ENCODE data around the gene PROCR.
A peak's percentile ranks its signal among the peaks of the same experiment; 100 is the strongest.
"Not testable (repeated sequence)": the region's sequence is repeated elsewhere in the genome, so short reads cannot be mapped to it uniquely, and the experiment has no call there.

PROCR gene

GRCh38 chr20:35167787-35168186, 4.1 kb upstream of the PROCR start:
- no peaks in the 10 kb centered on the region for H3K9me3 ChIP-seq (ENCODE audit: control insufficient read depth, low read length)

GRCh38 chr20:35168701-35169409, 3.0 kb upstream of the PROCR start:
- not testable (repeated sequence) for H3K27me3 ChIP-seq (ENCODE audit: control insufficient read depth, insufficient read depth, low read length); H3K36me3 ChIP-seq (ENCODE audit: control insufficient read depth, insufficient read depth, low read length); H3K9me3 ChIP-seq (ENCODE audit: control insufficient read depth, low read length); H3K4me3 ChIP-seq (ENCODE audit: low read length); H3K9ac ChIP-seq (ENCODE audit: low read length)
- H3K4me1 ChIP-seq (ENCODE audit: control insufficient read depth, insufficient read depth, low read length): peaks cover 12% of the 10 kb centered on the region

More at GRCh38 chr20:35167787-35168186, 4.1 kb upstream of the PROCR start:
- Histone ChIP-seq H3K27me3 (ENCODE audit: control insufficient read depth, insufficient read depth, low read length) (no peaks in the 10 kb centered on the region), H3K36me3 (ENCODE audit: control insufficient read depth, insufficient read depth, low read length) (no peaks in the 10 kb centered on the region), H3K4me3 (ENCODE audit: low read length) (no peak overlapping the region), H3K4me1 (ENCODE audit: control insufficient read depth, insufficient read depth, low read length) (peaks cover 10% of the 10 kb centered on the region), H3K9ac (ENCODE audit: low read length) (no peak overlapping the region)

GRCh38 chr20:35171438-35171752, 477 bp upstream of the PROCR start:
- no peak overlapping the region for H3K4me3 ChIP-seq (ENCODE audit: low read length)

GRCh38 chr20:35172434-35172806, 548 bp downstream of the PROCR start:
- H3K27me3 ChIP-seq (ENCODE audit: control insufficient read depth, insufficient read depth, low read length): no peaks in the 10 kb centered on the region
- H3K9ac ChIP-seq (ENCODE audit: low read length): peak overlapping the region; percentile 68
- H3K36me3 ChIP-seq (ENCODE audit: control insufficient read depth, insufficient read depth, low read length): no peaks in the 10 kb centered on the region
- peak overlapping the region; percentile 26 for H3K4me3 ChIP-seq (ENCODE audit: low read length)
- H3K4me1 ChIP-seq (ENCODE audit: control insufficient read depth, insufficient read depth, low read length): peaks cover 20% of the 10 kb centered on the region
- H3K9me3 ChIP-seq (ENCODE audit: control insufficient read depth, low read length): no peaks in the 10 kb centered on the region

More at GRCh38 chr20:35171438-35171752, 477 bp upstream of the PROCR start:
- Histone ChIP-seq H3K9me3 (ENCODE audit: control insufficient read depth, low read length) (no peaks in the 10 kb centered on the region), H3K9ac (ENCODE audit: low read length) (no peak overlapping the region), H3K4me1 (ENCODE audit: control insufficient read depth, insufficient read depth, low read length) (peaks cover 20% of the 10 kb centered on the region), H3K36me3 (ENCODE audit: control insufficient read depth, insufficient read depth, low read length) (no peaks in the 10 kb centered on the region), H3K27me3 (ENCODE audit: control insufficient read depth, insufficient read depth, low read length) (no peaks in the 10 kb centered on the region)

- no peak overlapping the region for H3K4me3 ChIP-seq (ENCODE audit: low read length)
- H3K9ac ChIP-seq (ENCODE audit: low read length): no peak overlapping the region
- H3K4me1 ChIP-seq (ENCODE audit: control insufficient read depth, insufficient read depth, low read length): peaks cover 20% of the 10 kb centered on the region
- H3K9me3 ChIP-seq (ENCODE audit: control insufficient read depth, low read length): no peaks in the 10 kb centered on the region
- no peaks in the 10 kb centered on the region for H3K27me3 ChIP-seq (ENCODE audit: control insufficient read depth, insufficient read depth, low read length)
- H3K36me3 ChIP-seq (ENCODE audit: control insufficient read depth, insufficient read depth, low read length): no peaks in the 10 kb centered on the region
Observed at GRCh38 chr20:35173576-35174192, 1.8 kb downstream of the PROCR start.

GRCh38 chr20:35174458-35175216, 2.8 kb downstream of the PROCR start:
- Histone ChIP-seq H3K36me3 (ENCODE audit: control insufficient read depth, insufficient read depth, low read length) (no peaks in the 10 kb centered on the region), H3K27me3 (ENCODE audit: control insufficient read depth, insufficient read depth, low read length) (no peaks in the 10 kb centered on the region), H3K9ac (ENCODE audit: low read length) (no peak overlapping the region), H3K4me1 (ENCODE audit: control insufficient read depth, insufficient read depth, low read length) (peaks cover 20% of the 10 kb centered on the region), H3K9me3 (ENCODE audit: control insufficient read depth, low read length) (no peaks in the 10 kb centered on the region), H3K4me3 (ENCODE audit: low read length) (no peak overlapping the region)

GRCh38 chr20:35176132-35176531, 4.3 kb downstream of the PROCR start:
- Histone ChIP-seq H3K9me3 (ENCODE audit: control insufficient read depth, low read length) (no peaks in the 10 kb centered on the region), H3K4me3 (ENCODE audit: low read length) (no peak overlapping the region), H3K36me3 (ENCODE audit: control insufficient read depth, insufficient read depth, low read length) (no peaks in the 10 kb centered on the region), H3K27me3 (ENCODE audit: control insufficient read depth, insufficient read depth, low read length) (no peaks in the 10 kb centered on the region), H3K4me1 (ENCODE audit: control insufficient read depth, insufficient read depth, low read length) (peaks cover 20% of the 10 kb centered on the region), H3K9ac (ENCODE audit: low read length) (no peak overlapping the region)

- no peak overlapping the region for H3K9ac ChIP-seq (ENCODE audit: low read length)
- H3K9me3 ChIP-seq (ENCODE audit: control insufficient read depth, low read length): no peaks in the 10 kb centered on the region
- no peaks in the 10 kb centered on the region for H3K36me3 ChIP-seq (ENCODE audit: control insufficient read depth, insufficient read depth, low read length)
- H3K4me3 ChIP-seq (ENCODE audit: low read length): no peak overlapping the region
- peaks cover 1% of the 10 kb centered on the region for H3K4me1 ChIP-seq (ENCODE audit: control insufficient read depth, insufficient read depth, low read length)
- H3K27me3 ChIP-seq (ENCODE audit: control insufficient read depth, insufficient read depth, low read length): no peaks in the 10 kb centered on the region
Observed at GRCh38 chr20:35179292-35180212, 7.7 kb downstream of the PROCR start.

- H3K9me3 ChIP-seq (ENCODE audit: control insufficient read depth, low read length): no peaks in the 10 kb centered on the region
- H3K27me3 ChIP-seq (ENCODE audit: control insufficient read depth, insufficient read depth, low read length): no peaks in the 10 kb centered on the region
- H3K4me3 ChIP-seq (ENCODE audit: low read length): no peak overlapping the region
- no peaks in the 10 kb centered on the region for H3K36me3 ChIP-seq (ENCODE audit: control insufficient read depth, insufficient read depth, low read length)
- no peak overlapping the region for H3K9ac ChIP-seq (ENCODE audit: low read length)
- H3K4me1 ChIP-seq (ENCODE audit: control insufficient read depth, insufficient read depth, low read length): no peaks in the 10 kb centered on the region
Observed at GRCh38 chr20:35180266-35180665, 8.4 kb downstream of the PROCR start.

- Histone ChIP-seq H3K36me3 (ENCODE audit: control insufficient read depth, insufficient read depth, low read length) (no peaks in the 10 kb centered on the region), H3K4me1 (ENCODE audit: control insufficient read depth, insufficient read depth, low read length) (no peaks in the 10 kb centered on the region), H3K4me3 (ENCODE audit: low read length) (no peak overlapping the region), H3K27me3 (ENCODE audit: control insufficient read depth, insufficient read depth, low read length) (no peaks in the 10 kb centered on the region), H3K9ac (ENCODE audit: low read length) (no peak overlapping the region), H3K9me3 (ENCODE audit: control insufficient read depth, low read length) (no peaks in the 10 kb centered on the region)
Observed at GRCh38 chr20:35181731-35182130, 9.9 kb downstream of the PROCR start.

GRCh38 chr20:35186691-35187289, 14.9 kb downstream of the PROCR start:
- not testable (repeated sequence) for H3K4me1 ChIP-seq (ENCODE audit: control insufficient read depth, insufficient read depth, low read length)

More at GRCh38 chr20:35186691-35187289, 14.9 kb downstream of the PROCR start:
- not testable (repeated sequence) for H3K9me3 ChIP-seq (ENCODE audit: control insufficient read depth, low read length); H3K9ac ChIP-seq (ENCODE audit: low read length); H3K4me3 ChIP-seq (ENCODE audit: low read length); H3K27me3 ChIP-seq (ENCODE audit: control insufficient read depth, insufficient read depth, low read length); H3K36me3 ChIP-seq (ENCODE audit: control insufficient read depth, insufficient read depth, low read length)

All from mucosa of stomach (tissue), 1 donor.